GM19035 (cell line): ENCODE data around the gene GALNT1.

Source experiments
- ATAC-seq: cut with Tn5 transposase; IDR thresholded peaks from one replicate; pipeline ENCODE4 v1.9.1; 2021; ENCODE audit not compliant: unreplicated experiment

GALNT1 gene

DNA sequence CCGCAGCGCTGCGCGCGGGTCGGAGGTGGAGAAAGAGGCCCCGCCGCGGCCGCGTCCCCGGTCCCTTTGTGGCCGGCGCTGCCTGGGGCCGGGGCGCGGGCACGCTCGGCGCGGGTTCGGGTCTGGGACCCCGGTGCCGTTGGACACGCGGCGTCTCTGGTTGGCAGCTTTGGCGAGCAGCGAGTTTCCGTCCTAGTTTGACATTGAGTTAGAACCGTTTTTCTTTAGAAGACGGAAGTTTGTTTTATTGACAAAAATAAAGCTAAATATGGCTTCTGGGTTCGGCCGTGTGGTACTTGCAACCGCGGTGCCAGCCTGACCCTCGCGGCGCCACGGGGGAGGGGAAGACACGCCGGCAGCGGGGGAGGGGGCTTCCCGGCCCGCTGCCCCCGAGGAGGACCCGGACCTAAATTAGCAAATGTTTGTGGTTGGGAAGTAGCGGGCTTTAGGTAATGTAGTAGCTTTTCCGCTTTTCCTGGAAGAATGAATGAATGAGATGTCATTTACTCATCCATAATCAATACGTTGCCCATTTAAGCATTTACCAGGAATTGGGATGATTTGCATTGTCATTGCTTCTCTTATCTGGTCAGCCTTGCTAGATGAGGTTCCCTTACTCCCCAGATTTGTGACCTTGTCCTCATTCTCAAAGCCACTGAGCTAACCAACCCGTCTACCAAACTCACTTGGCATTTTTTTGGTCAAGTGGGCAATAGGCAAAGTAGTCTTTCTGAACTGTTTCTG, 530 bp downstream of the GALNT1 start:
- ATAC-seq = no peak

- no peak for ATAC-seq
Observed at GRCh38 chr18:35582899-35583558, 1.5 kb downstream of the GALNT1 start.

DNA sequence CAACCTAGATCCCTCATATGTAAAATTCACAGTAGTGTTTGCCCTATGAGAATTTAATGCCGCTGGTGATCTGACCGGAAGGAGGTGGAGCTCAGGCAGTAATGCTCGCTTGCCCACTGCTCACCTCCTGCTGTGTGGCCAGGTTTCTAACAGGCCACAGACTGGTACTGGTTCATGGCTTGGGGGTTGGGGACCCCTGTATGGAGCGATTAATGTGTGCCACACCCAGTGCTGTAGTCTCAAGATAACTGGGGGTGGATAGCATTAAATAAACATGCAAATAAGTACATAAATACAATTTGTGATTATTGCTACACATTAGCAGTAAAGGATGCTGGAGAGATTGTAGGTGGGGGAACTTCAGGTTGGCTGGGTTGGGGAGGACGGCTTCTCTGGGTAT, 3.2 kb downstream of the GALNT1 start:
- ATAC-seq = no peak

- no peak for ATAC-seq
Observed at GRCh38 chr18:35585608-35586007, 4.1 kb downstream of the GALNT1 start.

- no peak for ATAC-seq
Observed at GRCh38 chr18:35588122-35588521, 6.6 kb downstream of the GALNT1 start.

DNA sequence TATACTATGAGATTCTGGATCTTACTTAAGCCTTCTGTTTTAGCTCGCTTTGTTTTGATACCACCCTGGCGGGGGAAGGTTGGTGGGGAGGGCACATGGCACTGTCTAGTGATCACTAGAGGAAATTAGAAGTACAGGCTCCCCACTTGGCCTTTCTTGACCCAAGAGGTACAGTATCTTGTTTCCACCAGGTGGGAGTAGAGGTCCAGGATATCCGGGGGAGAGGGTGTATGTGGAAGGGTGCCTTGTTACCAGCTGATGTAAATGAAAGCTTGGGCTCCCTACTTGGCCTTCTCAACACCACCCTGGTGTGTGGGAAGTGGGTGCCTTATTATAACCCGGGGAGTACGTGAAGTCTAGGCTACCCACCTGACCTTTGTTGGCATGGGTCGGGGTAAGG, 7.5 kb downstream of the GALNT1 start:
- peak; percentile 38 for ATAC-seq

DNA sequence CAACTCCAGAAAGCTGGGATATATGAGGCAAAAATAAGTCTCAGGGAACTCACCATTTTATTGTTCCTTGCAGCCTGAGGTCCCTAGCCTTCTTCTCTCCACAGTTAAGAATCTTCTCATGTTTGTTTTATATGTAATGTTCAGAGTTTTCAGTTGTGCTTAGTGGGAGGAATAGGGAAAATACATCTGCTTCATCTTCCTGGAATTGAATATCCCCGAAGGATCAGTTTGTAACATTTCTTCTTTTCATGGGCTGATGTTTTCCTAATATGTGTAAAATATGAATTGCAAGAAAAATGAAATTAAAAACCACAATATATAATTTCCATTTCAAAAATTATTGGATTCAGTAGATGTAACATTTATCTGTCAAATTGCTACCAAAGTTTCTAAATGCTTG, 8.0 kb downstream of the GALNT1 start:
- ATAC-seq = no peak

GRCh38 chr18:35590935-35591334, 9.4 kb downstream of the GALNT1 start:
- ATAC-seq = no peak

GRCh38 chr18:35592298-35592697, 10.8 kb downstream of the GALNT1 start:
- ATAC-seq = peak; percentile 96

- no peak for ATAC-seq
Observed at GRCh38 chr18:35593859-35594258, 12.3 kb downstream of the GALNT1 start.

DNA sequence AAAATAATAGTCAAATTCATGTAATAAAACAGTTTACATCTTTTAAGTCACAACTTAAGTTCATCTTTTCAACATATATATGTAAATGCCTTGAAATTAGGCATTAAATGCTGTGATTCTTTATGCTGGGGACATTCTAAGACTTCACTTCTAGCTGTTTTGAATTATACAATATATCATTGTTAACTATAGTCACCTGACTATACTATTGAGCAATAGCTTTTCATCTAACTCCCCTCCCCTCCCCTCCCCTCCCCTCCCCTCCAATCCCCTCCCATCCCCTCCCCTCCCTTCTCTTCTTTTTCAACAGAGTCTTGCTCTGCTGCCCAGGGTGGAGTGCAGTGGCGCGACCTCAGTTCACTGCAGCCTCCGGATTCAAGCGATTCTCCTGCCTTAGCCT, 16.2 kb downstream of the GALNT1 start:
- ATAC-seq = no peak

- no peak for ATAC-seq
Observed at GRCh38 chr18:35602193-35602820, 20.8 kb downstream of the GALNT1 start.

GRCh38 chr18:35603008-35603407, 21.5 kb downstream of the GALNT1 start:
- ATAC-seq = no peak

GRCh38 chr18:35603528-35603927, 22.0 kb downstream of the GALNT1 start:
- ATAC-seq = no peak

DNA sequence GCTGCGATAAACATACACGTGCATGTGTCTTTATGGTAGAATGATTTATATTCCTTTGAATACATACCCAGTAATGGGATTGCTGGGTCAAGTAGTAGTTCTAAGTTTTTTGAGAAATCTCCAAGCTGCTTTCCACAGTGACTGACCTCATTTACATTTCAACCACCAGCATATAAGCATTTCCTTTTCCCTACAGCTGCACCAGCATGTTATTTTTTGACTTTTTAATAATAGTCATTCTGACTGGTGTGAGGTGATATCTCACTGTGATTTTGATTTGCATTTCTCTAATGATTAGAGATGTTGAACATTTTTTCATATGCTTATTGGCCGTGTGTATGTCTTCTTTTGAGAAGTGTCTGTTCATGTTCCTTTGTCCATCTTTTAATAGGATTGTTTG, 22.8 kb downstream of the GALNT1 start:
- ATAC-seq = no peak

GRCh38 chr18:35605686-35606417, 24.3 kb downstream of the GALNT1 start:
- no peak for ATAC-seq

GRCh38 chr18:35609236-35609635, 27.7 kb downstream of the GALNT1 start:
- ATAC-seq = no peak

DNA sequence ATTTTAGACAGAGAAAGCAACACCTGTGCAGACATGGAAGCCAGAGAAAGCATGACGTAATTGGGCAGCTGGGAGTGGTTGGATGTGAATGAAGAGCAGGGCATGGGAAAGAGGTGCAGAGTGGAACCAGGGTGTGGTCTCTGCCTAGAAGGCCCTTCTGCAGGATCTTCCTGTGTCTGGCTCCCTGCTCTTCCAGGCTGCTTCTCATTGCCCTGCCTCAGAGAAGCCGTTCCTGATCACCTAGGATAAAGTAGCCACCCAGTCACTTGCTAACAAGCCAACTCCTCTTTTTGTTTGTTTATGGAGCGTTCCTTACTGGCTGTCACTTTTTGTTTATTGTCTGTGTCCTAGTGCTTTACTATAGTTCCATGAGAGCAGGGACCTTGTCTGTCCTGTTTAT, 28.5 kb downstream of the GALNT1 start:
- ATAC-seq = no peak

- ATAC-seq = no peak
Observed at GRCh38 chr18:35610724-35611123, 29.2 kb downstream of the GALNT1 start.

- ATAC-seq = no peak
Observed at GRCh38 chr18:35611518-35611917, 30.0 kb downstream of the GALNT1 start.

GRCh38 chr18:35616074-35616473, 34.5 kb downstream of the GALNT1 start:
- no peak for ATAC-seq
